Measurements from ENCODE around the gene PPARD. TPM values are rescaled to one million over a fixed set of nuclear protein-coding genes. Genes with fewer than 3 reads are reported as not detected.

Gene PPARD
- total and polyA plus RNA-seq, 10 donors = 9.4 to 37.4 (median 30.2) TPM

- H3K36me3 ChIP-seq = peaks cover 0 to 5% (median 0%) of the 10 kb centered on the region in 6 donors
- no peaks in the 10 kb centered on the region for H3K9me3 ChIP-seq
- no peaks in the 10 kb centered on the region for H3K27me3 ChIP-seq (replicated peaks in 1 of 7)
- intact Hi-C loops (cut with DNase I; ENCODE audit: low total_unique reads) = no loop called here
- DNase-seq = no peak
- peaks cover 31 to 74% (median 52%) of the 10 kb centered on the region in 6 donors for H3K4me1 ChIP-seq
- TF ChIP-seq POLR2A (IDR thresholded peaks at IDR 0.05) (no peak), POLR2AphosphoS5 (IDR thresholded peaks at IDR 0.05) (no peak), CTCF (IDR thresholded peaks at IDR 0.05 in 8 of 11, conservative IDR thresholded peaks at IDR 0.05 in 3 of 11) (no peak)
- no peak overlapping the region for H3K27ac ChIP-seq
- no peak overlapping the region for H3K4me3 ChIP-seq
These were observed 30.3 kb downstream of the PPARD start for GRCh38 chr6:35372633-35373032.

GRCh38 chr6:35376281-35376680, 33.9 kb downstream of the PPARD start:
- intact Hi-C loops (cut with DNase I; ENCODE audit: low total_unique reads) = no loop called here
- Histone ChIP-seq H3K36me3 (peaks cover 0 to 15% (median 0%) of the 10 kb centered on the region in 6 donors), H3K9me3 (no peaks in the 10 kb centered on the region), H3K27me3 (replicated peaks in 1 of 7) (no peaks in the 10 kb centered on the region), H3K27ac (no peak overlapping the region), H3K4me3 (no peak overlapping the region), H3K4me1 (peaks cover 0 to 65% (median 20%) of the 10 kb centered on the region in 6 donors)
- DNase-seq = no peak
- TF ChIP-seq POLR2AphosphoS5 (IDR thresholded peaks at IDR 0.05) = no peak
- no peak for TF ChIP-seq POLR2A (IDR thresholded peaks at IDR 0.05)
- no peak for TF ChIP-seq CTCF (IDR thresholded peaks at IDR 0.05 in 8 of 11, conservative IDR thresholded peaks at IDR 0.05 in 3 of 11)
- WGBS, 5 donors = 80 to 93% (median 91%) methylated on average over 2 of the region's 2 CpGs

- no peak for DNase-seq
- Histone ChIP-seq H3K4me3 (no peak overlapping the region), H3K36me3 (peaks cover 0 to 15% (median 0%) of the 10 kb centered on the region in 6 donors), H3K27ac (no peak overlapping the region), H3K27me3 (replicated peaks in 1 of 7) (no peaks in the 10 kb centered on the region), H3K4me1 (peaks cover 0 to 58% (median 13%) of the 10 kb centered on the region in 6 donors), H3K9me3 (no peaks in the 10 kb centered on the region)
- TF ChIP-seq CTCF (IDR thresholded peaks at IDR 0.05 in 8 of 11, conservative IDR thresholded peaks at IDR 0.05 in 3 of 11) (no peak), POLR2AphosphoS5 (IDR thresholded peaks at IDR 0.05) (no peak)
- intact Hi-C loops (cut with DNase I; ENCODE audit: low total_unique reads) = no loop called here
- 78 to 86% (median 82%) methylated on average over 7 of the region's 7 CpGs for WGBS, 5 donors
These were observed 34.6 kb downstream of the PPARD start for GRCh38 chr6:35377002-35377401.

- H3K9me3 ChIP-seq = peaks cover 0 to 4% (median 0%) of the 10 kb centered on the region in 8 donors
- no peak overlapping the region for H3K4me3 ChIP-seq
- no peak overlapping the region for H3K27ac ChIP-seq
- no peak for DNase-seq
- H3K36me3 ChIP-seq = peaks cover 0 to 21% (median 4%) of the 10 kb centered on the region in 6 donors
- H3K27me3 ChIP-seq (replicated peaks in 1 of 7) = no peaks in the 10 kb centered on the region
- 86 to 100% (median 93%) methylated on average over 2 of the region's 2 CpGs for WGBS, 5 donors
- no peak for TF ChIP-seq CTCF (IDR thresholded peaks at IDR 0.05 in 8 of 11, conservative IDR thresholded peaks at IDR 0.05 in 3 of 11)
- TF ChIP-seq POLR2AphosphoS5 (IDR thresholded peaks at IDR 0.05) = no peak
- no peak for TF ChIP-seq POLR2A (IDR thresholded peaks at IDR 0.05)
- H3K4me1 ChIP-seq = peaks cover 0 to 53% (median 9%) of the 10 kb centered on the region in 6 donors
- intact Hi-C loops (cut with DNase I; ENCODE audit: low total_unique reads) = no loop called here
These were observed 35.9 kb downstream of the PPARD start for GRCh38 chr6:35378261-35378660.

All from spleen (tissue), 11 donors.